HEK293 (cell line): ENCODE results near the gene TRAF2.

Source experiments
- SP2 ChIP-seq: fragments of 450-650 bp; formaldehyde crosslinking; IDR thresholded peaks from 2 replicates; pipeline ENCODE4 v1.5.1; 2016; ENCODE audit warnings: missing biosample characterization, missing genetic modification characterization
- ZBTB20 ChIP-seq: fragments of 450-650 bp; formaldehyde crosslinking; IDR thresholded peaks from 2 replicates; pipeline ENCODE4 v1.5.1; 2016; ENCODE audit warnings: missing biosample characterization, missing genetic modification characterization
- ZNF121 ChIP-seq: fragments of 450-650 bp; formaldehyde crosslinking; IDR thresholded peaks from 2 replicates; pipeline ENCODE4 v1.5.1; 2016; ENCODE audit warnings: missing biosample characterization, missing genetic modification characterization
- ZNF274 ChIP-seq, 2 experiments: fragments of 200-500 bp in 1 of 2; fragments of 450-650 bp in 1 of 2; sonication (Bioruptor generic) in 1 of 2; formaldehyde crosslinking in 1 of 2; IDR thresholded peaks; 2 replicates each; pipeline versions ENCODE4 v1.5.1 to v1.6.1; 2014 to 2016; ENCODE audit warnings: borderline replicate concordance in 1 of 2, inconsistent platforms in 1 of 2, low read length in 1 of 2, missing biosample characterization in 1 of 2, missing genetic modification characterization in 1 of 2
- ZNF292 ChIP-seq: fragments of 450-650 bp; formaldehyde crosslinking; IDR thresholded peaks from 2 replicates; pipeline ENCODE4 v1.5.1; 2016; ENCODE audit warnings: low read depth, missing biosample characterization, missing genetic modification characterization, borderline replicate concordance
- ZNF791 ChIP-seq: fragments of 450-650 bp; formaldehyde crosslinking; IDR thresholded peaks from 2 replicates; pipeline ENCODE4 v1.5.1; 2016; ENCODE audit warnings: missing biosample characterization, missing genetic modification characterization
- TF ChIP-seq, protein P1 (sequence below): fragments of 450-650 bp; formaldehyde crosslinking; IDR thresholded peaks from 2 replicates; pipeline ENCODE4 v1.5.0; 2017; ENCODE audit warnings: missing biosample characterization, missing genetic modification characterization, borderline replicate concordance
- TF ChIP-seq, protein P2 (sequence below): fragments of 450-650 bp; formaldehyde crosslinking; IDR thresholded peaks from 2 replicates; pipeline ENCODE4 v1.5.1; 2016; ENCODE audit warnings: missing biosample characterization, missing genetic modification characterization
- TF ChIP-seq, protein P3 (sequence below): fragments of 450-650 bp; formaldehyde crosslinking; IDR thresholded peaks from 2 replicates; pipeline ENCODE4 v1.5.1; 2016; ENCODE audit warnings: missing biosample characterization, missing genetic modification characterization, low read depth

DNA sequence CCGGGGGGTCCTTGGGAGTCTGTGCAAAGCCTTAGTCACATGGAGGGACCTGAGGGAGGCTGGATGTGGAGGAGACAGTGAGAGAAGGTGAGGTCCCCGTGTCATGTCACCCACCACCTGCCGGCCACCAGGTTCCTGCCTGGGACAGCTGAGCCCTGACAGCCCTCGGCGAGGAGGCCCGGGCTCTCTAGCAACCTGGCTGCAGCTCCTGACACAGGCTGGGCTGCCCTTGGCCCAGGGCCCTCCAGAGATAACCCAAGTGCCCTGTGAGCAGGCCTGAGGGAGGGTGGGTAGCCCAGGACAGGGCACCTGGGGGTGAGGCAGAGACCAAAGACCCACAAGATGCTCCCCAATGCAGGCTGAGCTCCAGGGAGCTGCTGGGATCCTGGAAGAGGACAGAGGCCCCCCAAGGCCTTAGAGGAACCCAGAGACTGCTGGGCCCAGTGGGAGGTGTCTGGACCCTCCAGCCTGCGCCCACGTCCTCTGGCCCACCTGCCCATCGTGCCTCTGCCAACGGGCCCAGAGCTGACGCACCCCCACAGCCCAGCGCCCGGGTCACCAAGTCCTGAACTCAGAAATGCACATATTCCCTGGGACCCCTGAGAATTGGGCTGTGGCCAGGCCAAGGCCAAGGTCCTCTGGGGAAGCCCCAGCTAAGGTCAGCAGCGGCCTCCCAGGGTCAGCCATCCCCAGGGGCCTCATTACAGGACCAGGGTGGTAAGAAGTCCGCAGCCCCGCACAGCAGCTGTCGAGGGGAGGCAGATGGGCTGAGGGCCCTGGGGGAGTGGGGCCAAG is 82.2 kb downstream of the TRAF2 start:
- TF ChIP-seq SP2 (tag by site-specific recombination) (no peak), ZNF121 (no peak), ZNF292 (tag by site-specific recombination) (no peak), ZNF791 (tag by site-specific recombination) (no peak), ZBTB20 (tag by site-specific recombination) (no peak), ZNF274 (IDR thresholded peaks at IDR 0.05; ENCODE audit: low read length) (no peak), ZNF274 (tag by site-specific recombination; IDR thresholded peaks at IDR 0.05; ENCODE audit: borderline replicate concordance) (no peak)
- TF ChIP-seq, protein P1, sequence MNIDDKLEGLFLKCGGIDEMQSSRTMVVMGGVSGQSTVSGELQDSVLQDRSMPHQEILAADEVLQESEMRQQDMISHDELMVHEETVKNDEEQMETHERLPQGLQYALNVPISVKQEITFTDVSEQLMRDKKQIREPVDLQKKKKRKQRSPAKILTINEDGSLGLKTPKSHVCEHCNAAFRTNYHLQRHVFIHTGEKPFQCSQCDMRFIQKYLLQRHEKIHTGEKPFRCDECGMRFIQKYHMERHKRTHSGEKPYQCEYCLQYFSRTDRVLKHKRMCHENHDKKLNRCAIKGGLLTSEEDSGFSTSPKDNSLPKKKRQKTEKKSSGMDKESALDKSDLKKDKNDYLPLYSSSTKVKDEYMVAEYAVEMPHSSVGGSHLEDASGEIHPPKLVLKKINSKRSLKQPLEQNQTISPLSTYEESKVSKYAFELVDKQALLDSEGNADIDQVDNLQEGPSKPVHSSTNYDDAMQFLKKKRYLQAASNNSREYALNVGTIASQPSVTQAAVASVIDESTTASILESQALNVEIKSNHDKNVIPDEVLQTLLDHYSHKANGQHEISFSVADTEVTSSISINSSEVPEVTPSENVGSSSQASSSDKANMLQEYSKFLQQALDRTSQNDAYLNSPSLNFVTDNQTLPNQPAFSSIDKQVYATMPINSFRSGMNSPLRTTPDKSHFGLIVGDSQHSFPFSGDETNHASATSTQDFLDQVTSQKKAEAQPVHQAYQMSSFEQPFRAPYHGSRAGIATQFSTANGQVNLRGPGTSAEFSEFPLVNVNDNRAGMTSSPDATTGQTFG (tag by site-specific recombination): no peak
- TF ChIP-seq, protein P2, sequence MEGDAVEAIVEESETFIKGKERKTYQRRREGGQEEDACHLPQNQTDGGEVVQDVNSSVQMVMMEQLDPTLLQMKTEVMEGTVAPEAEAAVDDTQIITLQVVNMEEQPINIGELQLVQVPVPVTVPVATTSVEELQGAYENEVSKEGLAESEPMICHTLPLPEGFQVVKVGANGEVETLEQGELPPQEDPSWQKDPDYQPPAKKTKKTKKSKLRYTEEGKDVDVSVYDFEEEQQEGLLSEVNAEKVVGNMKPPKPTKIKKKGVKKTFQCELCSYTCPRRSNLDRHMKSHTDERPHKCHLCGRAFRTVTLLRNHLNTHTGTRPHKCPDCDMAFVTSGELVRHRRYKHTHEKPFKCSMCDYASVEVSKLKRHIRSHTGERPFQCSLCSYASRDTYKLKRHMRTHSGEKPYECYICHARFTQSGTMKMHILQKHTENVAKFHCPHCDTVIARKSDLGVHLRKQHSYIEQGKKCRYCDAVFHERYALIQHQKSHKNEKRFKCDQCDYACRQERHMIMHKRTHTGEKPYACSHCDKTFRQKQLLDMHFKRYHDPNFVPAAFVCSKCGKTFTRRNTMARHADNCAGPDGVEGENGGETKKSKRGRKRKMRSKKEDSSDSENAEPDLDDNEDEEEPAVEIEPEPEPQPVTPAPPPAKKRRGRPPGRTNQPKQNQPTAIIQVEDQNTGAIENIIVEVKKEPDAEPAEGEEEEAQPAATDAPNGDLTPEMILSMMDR (tag by site-specific recombination): no peak
- TF ChIP-seq, protein P3, sequence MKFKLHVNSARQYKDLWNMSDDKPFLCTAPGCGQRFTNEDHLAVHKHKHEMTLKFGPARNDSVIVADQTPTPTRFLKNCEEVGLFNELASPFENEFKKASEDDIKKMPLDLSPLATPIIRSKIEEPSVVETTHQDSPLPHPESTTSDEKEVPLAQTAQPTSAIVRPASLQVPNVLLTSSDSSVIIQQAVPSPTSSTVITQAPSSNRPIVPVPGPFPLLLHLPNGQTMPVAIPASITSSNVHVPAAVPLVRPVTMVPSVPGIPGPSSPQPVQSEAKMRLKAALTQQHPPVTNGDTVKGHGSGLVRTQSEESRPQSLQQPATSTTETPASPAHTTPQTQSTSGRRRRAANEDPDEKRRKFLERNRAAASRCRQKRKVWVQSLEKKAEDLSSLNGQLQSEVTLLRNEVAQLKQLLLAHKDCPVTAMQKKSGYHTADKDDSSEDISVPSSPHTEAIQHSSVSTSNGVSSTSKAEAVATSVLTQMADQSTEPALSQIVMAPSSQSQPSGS (tag by site-specific recombination): no peak
